SK-N-SH treated with all-trans-retinoic acid at 6 μM for 48 hours (cell line): Measurements from ENCODE around the gene RGS7.

Experiments
- ESRRG ChIP-seq: fragments of 250-450 bp; sonication (Bioruptor Pico); IDR thresholded peaks from 2 replicates; pipeline ENCODE4 v1.6.1; 2021; ENCODE audit warnings: mild to moderate bottlenecking
- ISL1 ChIP-seq: fragments of 250-450 bp; sonication (Bioruptor Pico); IDR thresholded peaks from 2 replicates; pipeline ENCODE4 v2.1.2; 2022; ENCODE audit warnings: mild to moderate bottlenecking, moderate library complexity
- PPARA ChIP-seq: fragments of 250-450 bp; sonication (Bioruptor Pico); IDR thresholded peaks from 2 replicates; pipeline ENCODE4 v1.5.0; 2020; ENCODE audit warnings: mild to moderate bottlenecking, borderline replicate concordance
- TCF4 ChIP-seq: fragments of 250-450 bp; sonication (Bioruptor Pico); IDR thresholded peaks from 2 replicates; pipeline ENCODE4 v1.8.0; 2021; ENCODE audit warnings: mild to moderate bottlenecking, moderate library complexity, borderline replicate concordance
- ZC3H10 ChIP-seq: fragments of 250-450 bp; sonication (Bioruptor Pico); IDR thresholded peaks from 2 replicates; pipeline ENCODE4 v1.5.1; 2021; ENCODE audit warnings: mild to moderate bottlenecking, moderate library complexity
- ZFP30 ChIP-seq: fragments of 450-650 bp; formaldehyde crosslinking; IDR thresholded peaks from 2 replicates; pipeline ENCODE4 v1.5.0; 2022; ENCODE audit warnings: mild to moderate bottlenecking, moderate library complexity
- ZNF565 ChIP-seq: fragments of 450-650 bp; formaldehyde crosslinking; conservative IDR thresholded peaks from 2 replicates; pipeline ENCODE4 v1.5.0; 2020; ENCODE audit warnings: low read depth, mild to moderate bottlenecking, moderate library complexity
- ZNF70 ChIP-seq: fragments of 450-650 bp; formaldehyde crosslinking; IDR thresholded peaks from 2 replicates; pipeline ENCODE4 v1.5.0; 2020; ENCODE audit warnings: mild to moderate bottlenecking, moderate library complexity
- TF ChIP-seq, protein P1 (sequence below): fragments of 250-450 bp; sonication (Bioruptor Pico); IDR thresholded peaks from 2 replicates; pipeline ENCODE4 v1.8.0; 2021; ENCODE audit warnings: low read depth, mild to moderate bottlenecking, moderate library complexity, borderline replicate concordance
- TF ChIP-seq, protein P2 (sequence below): fragments of 250-450 bp; sonication (Bioruptor Pico); IDR thresholded peaks from 2 replicates; pipeline ENCODE4 v1.5.1; 2020; ENCODE audit warnings: low read depth, mild to moderate bottlenecking, moderate library complexity
- TF ChIP-seq, protein P3 (sequence below): fragments of 250-450 bp; sonication (Bioruptor Pico); IDR thresholded peaks from 2 replicates; pipeline ENCODE4 v1.8.0; 2020; ENCODE audit warnings: mild to moderate bottlenecking, moderate library complexity, borderline replicate concordance

DNA sequence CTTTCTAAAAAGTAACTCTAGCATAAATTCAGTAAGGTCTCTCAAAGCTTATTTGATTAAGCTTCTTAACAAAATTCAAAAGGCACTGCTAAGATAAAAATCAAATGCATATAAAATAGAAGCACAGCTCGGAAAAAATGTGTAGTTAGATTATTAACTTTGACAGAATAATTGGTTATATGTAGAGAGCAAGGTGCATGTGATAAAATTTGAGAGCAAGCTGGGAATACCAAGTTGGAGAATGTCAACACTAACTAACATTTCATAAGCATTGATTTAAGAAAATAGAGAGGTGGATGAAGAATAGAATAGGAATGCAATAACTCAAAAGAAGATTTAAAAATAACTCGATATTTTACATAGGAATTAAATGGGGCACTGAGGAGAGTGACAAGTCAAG, 540.5 kb downstream of the RGS7 start:
- TF ChIP-seq, protein P1, sequence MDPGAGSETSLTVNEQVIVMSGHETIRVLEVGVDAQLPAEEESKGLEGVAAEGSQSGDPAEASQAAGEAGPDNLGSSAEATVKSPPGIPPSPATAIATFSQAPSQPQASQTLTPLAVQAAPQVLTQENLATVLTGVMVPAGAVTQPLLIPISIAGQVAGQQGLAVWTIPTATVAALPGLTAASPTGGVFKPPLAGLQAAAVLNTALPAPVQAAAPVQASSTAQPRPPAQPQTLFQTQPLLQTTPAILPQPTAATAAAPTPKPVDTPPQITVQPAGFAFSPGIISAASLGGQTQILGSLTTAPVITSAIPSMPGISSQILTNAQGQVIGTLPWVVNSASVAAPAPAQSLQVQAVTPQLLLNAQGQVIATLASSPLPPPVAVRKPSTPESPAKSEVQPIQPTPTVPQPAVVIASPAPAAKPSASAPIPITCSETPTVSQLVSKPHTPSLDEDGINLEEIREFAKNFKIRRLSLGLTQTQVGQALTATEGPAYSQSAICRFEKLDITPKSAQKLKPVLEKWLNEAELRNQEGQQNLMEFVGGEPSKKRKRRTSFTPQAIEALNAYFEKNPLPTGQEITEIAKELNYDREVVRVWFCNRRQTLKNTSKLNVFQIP (CRISPR knock-in tag), result no peak
- no peak for TF ChIP-seq ZNF70
- TF ChIP-seq ZFP30 (CRISPR knock-in tag), result no peak
- 0 out of 2 replicates have a peak, but pooled peaks have one; percentile 45 for TF ChIP-seq ZC3H10 (CRISPR knock-in tag)
- TF ChIP-seq PPARA (CRISPR knock-in tag), result no peak
- TF ChIP-seq, protein P2, sequence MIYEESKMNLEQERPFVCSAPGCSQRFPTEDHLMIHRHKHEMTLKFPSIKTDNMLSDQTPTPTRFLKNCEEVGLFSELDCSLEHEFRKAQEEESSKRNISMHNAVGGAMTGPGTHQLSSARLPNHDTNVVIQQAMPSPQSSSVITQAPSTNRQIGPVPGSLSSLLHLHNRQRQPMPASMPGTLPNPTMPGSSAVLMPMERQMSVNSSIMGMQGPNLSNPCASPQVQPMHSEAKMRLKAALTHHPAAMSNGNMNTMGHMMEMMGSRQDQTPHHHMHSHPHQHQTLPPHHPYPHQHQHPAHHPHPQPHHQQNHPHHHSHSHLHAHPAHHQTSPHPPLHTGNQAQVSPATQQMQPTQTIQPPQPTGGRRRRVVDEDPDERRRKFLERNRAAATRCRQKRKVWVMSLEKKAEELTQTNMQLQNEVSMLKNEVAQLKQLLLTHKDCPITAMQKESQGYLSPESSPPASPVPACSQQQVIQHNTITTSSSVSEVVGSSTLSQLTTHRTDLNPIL (CRISPR knock-in tag), result no peak
- TF ChIP-seq ISL1, result peak; percentile 67
- no peak for TF ChIP-seq TCF4
- TF ChIP-seq, protein P3, sequence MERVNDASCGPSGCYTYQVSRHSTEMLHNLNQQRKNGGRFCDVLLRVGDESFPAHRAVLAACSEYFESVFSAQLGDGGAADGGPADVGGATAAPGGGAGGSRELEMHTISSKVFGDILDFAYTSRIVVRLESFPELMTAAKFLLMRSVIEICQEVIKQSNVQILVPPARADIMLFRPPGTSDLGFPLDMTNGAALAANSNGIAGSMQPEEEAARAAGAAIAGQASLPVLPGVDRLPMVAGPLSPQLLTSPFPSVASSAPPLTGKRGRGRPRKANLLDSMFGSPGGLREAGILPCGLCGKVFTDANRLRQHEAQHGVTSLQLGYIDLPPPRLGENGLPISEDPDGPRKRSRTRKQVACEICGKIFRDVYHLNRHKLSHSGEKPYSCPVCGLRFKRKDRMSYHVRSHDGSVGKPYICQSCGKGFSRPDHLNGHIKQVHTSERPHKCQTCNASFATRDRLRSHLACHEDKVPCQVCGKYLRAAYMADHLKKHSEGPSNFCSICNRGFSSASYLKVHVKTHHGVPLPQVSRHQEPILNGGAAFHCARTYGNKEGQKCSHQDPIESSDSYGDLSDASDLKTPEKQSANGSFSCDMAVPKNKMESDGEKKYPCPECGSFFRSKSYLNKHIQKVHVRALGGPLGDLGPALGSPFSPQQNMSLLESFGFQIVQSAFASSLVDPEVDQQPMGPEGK (CRISPR knock-in tag), result no peak
- no peak for TF ChIP-seq ESRRG (CRISPR knock-in tag)
- no peak for TF ChIP-seq ZNF565 (CRISPR knock-in tag)
